A549 (cell line): ENCODE measurements around the gene SYT4.

Source experiments
- BHLHE40 ChIP-seq: IDR thresholded peaks from 2 replicates; pipeline ENCODE4 v1.6.1; 2012; ENCODE audit warnings: low read depth, low read length, inconsistent platforms
- CBX8 ChIP-seq: fragments of 200-600 bp; sonication (generic); IDR thresholded peaks from 2 replicates; pipeline ENCODE4 v1.6.1; 2016
- EP300 ChIP-seq, 2 experiments: fragments of >200 bp; sonication (Bioruptor Twin); formaldehyde crosslinking; IDR thresholded peaks; 2 replicates in 1 of 2; 3 replicates in 1 of 2; pipeline ENCODE4 v1.6.1; 2016 to 2017
- GATA3 ChIP-seq: IDR thresholded peaks from 2 replicates; pipeline ENCODE4 v1.6.1; 2012; ENCODE audit warnings: borderline replicate concordance
- JUN ChIP-seq, 2 experiments: fragments of >200 bp; sonication (Bioruptor Twin); formaldehyde crosslinking; IDR thresholded peaks; 2 replicates in 1 of 2; 3 replicates in 1 of 2; pipeline ENCODE4 v1.6.1; 2016 to 2017
- KDM5A ChIP-seq: fragments of 200-600 bp; sonication (generic); IDR thresholded peaks from 2 replicates; pipeline ENCODE4 v1.6.1; 2016; ENCODE audit warnings: antibody characterized with exemption, mild to moderate bottlenecking
- MAX ChIP-seq: IDR thresholded peaks from 2 replicates; pipeline ENCODE4 v1.6.1; 2012
- MAZ ChIP-seq: fragments of 150-350 bp; IDR thresholded peaks from 2 replicates; pipeline ENCODE4 v1.6.1; 2014; ENCODE audit warnings: antibody characterized with exemption, low read depth, low read length, borderline replicate concordance
- MYC ChIP-seq: IDR thresholded peaks from 2 replicates; pipeline ENCODE4 v1.6.1; 2012; ENCODE audit warnings: mild to moderate bottlenecking, inconsistent platforms, low read length, improper control_type of control experiment, borderline replicate concordance
- NPAS2 ChIP-seq: fragments of 250-450 bp; sonication (Bioruptor Pico); IDR thresholded peaks from 2 replicates; pipeline ENCODE4 v1.8.0; 2022; ENCODE audit warnings: mild to moderate bottlenecking, moderate library complexity, borderline replicate concordance
- POLR2A ChIP-seq: IDR thresholded peaks from 2 replicates; pipeline ENCODE4 v1.6.1; 2012; ENCODE audit warnings: mild to moderate bottlenecking, low read length
- USF2 ChIP-seq: fragments of 450-650 bp; IDR thresholded peaks from 2 replicates; pipeline ENCODE4 v1.6.1; 2014; ENCODE audit warnings: antibody characterized with exemption
- TF ChIP-seq, protein P1 (sequence below): fragments of >200 bp; sonication (Bioruptor Twin); formaldehyde crosslinking; IDR thresholded peaks from 3 replicates; pipeline ENCODE4 v1.5.1; 2016

GRCh38 chr18:43247944-43248343, 29.3 kb downstream of the SYT4 start:
- TF ChIP-seq, protein P1, sequence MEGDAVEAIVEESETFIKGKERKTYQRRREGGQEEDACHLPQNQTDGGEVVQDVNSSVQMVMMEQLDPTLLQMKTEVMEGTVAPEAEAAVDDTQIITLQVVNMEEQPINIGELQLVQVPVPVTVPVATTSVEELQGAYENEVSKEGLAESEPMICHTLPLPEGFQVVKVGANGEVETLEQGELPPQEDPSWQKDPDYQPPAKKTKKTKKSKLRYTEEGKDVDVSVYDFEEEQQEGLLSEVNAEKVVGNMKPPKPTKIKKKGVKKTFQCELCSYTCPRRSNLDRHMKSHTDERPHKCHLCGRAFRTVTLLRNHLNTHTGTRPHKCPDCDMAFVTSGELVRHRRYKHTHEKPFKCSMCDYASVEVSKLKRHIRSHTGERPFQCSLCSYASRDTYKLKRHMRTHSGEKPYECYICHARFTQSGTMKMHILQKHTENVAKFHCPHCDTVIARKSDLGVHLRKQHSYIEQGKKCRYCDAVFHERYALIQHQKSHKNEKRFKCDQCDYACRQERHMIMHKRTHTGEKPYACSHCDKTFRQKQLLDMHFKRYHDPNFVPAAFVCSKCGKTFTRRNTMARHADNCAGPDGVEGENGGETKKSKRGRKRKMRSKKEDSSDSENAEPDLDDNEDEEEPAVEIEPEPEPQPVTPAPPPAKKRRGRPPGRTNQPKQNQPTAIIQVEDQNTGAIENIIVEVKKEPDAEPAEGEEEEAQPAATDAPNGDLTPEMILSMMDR = no peak
- TF ChIP-seq EP300 (IDR thresholded peaks at IDR 0.05) (no peak), POLR2A (no peak), MAZ (no peak), MYC (no peak), GATA3 (no peak), JUN (IDR thresholded peaks at IDR 0.05) (no peak), MAX (no peak), KDM5A (no peak), NPAS2 (CRISPR knock-in tag) (no peak), USF2 (no peak), CBX8 (no peak), BHLHE40 (no peak)
